GM21381 (cell line): ENCODE results near the gene OR5M8.

Source experiments
- ATAC-seq: cut with Tn5 transposase; IDR thresholded peaks from one replicate; pipeline ENCODE4 v1.9.1; 2021; ENCODE audit warnings: mild to moderate bottlenecking, moderate library complexity; ENCODE audit not compliant: unreplicated experiment

The OR5M8 gene

DNA sequence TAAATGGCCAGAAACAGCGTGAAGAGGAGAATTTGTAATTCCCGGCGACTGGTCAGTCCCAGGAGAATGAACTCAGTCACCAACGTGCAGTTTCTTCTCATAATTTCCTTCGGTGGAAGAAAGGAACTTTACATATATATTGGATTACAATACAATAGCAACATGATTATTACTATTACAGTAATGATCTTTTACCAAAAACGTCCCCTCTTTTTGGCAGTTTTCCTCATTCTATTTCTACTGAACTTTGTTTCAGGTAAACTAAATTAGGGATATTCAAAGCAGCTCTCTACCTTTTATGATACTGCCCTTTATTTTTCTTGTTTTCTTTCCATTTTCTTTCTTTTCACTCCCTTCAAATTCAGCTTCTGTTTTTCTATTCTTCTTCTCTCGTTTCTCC lies at the start of gene OR5M8:
TSS of gene OR5M8 (minus strand) at position 101 of the 400 bp plus-strand sequence. CDS start at position 101, 0 bp downstream.
- ATAC-seq = no peak

DNA sequence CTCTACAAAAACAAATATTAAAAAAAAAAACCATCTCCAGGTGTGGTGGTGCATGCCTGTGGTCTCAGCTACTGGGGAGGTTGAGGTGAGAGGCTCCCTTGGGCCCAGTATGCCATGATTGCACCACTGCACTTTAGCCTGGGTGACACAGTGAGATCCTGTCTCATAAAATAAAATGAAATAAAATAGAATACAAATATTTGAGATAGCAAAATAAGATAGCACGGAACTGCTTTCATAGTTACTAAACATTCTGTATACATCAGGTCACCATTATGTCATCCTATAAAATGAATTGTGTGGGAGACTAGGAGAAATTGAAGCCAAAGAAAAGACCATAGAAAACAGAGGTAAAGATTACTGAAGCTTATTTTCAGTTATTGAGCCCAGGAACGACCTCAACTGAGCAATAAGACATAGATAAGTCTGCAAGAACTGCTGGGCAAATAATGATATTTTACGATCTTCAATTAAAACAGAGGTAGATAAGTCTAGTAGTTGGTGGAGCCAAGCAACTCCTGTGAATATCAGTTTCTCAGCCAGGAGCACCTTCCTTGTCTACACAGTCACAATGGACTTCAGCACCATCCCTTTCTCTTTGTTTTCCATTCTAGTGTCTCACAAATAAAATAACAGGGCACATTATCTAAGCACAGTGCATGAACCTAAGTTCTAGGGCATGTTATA lies 42.0 kb upstream of the OR5M8 start:
- ATAC-seq = no peak

DNA sequence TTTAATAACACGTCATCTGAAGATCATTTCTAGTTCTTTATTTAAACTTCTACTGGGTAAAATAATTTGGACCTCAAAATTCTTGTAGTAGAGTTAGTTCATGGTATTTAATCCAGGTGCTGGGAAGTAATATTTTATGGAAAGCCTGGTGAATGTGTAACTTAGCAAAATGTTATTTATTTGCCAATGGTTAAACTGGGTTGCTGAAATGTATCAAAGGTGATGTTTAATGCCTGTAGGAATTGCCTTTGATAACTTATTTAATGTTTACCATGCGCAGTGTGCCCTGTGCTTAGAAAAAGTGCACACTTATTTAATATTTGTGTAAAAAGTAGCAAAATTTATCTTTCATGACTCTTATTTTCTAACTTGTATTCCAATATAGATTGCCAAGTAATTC lies 40.7 kb upstream of the OR5M8 start:
- ATAC-seq = no peak

GRCh38 chr11:56522008-56522407 lies 30.8 kb upstream of the OR5M8 start:
- ATAC-seq = no peak

DNA sequence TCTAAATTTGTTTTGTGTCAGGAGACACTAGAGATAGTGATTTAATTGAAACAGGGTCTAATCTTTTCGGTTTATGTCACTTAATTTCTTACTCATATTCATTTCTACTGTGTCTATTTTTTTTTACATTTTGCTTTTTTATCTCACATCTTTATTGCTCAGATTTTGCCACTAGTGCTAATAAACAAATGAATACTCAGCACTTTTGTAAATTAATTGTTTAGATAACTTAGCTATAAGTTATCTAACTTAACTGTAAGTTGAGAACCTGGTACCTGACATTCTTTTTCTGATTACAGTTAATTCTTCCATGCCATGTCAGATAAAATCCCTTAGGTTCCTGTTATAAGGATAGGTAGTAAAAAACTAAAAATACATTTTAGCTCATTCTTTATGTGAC lies 22.1 kb upstream of the OR5M8 start:
- ATAC-seq = no peak

- no peak for ATAC-seq
Measured at GRCh38 chr11:56509439-56509838, 18.3 kb upstream of the OR5M8 start.

GRCh38 chr11:56497010-56497409 lies 5.8 kb upstream of the OR5M8 start:
- ATAC-seq = no peak

DNA sequence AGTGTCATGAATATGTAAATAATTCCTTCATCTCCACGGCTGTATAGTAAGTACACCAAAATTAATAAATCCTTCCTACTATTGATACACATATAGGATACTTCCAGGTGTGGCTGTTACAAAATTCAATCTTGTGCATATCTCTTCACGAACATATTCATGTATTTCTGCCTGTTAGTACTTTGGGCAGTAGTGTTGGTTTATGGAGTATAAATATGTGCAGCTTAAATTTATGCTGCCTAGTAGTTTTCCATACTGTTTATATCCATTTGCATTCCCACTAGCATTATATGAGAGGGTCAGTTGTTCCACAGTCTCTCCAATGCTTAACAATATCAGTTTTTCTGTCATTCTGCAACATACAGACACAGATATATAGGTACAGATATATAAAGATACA lies 3.9 kb upstream of the OR5M8 start:
- ATAC-seq = no peak

GRCh38 chr11:56486801-56487200 lies 4.4 kb downstream of the OR5M8 start:
- no peak for ATAC-seq

- ATAC-seq = no peak
Measured at GRCh38 chr11:56474729-56475235, 16.4 kb downstream of the OR5M8 start.

DNA sequence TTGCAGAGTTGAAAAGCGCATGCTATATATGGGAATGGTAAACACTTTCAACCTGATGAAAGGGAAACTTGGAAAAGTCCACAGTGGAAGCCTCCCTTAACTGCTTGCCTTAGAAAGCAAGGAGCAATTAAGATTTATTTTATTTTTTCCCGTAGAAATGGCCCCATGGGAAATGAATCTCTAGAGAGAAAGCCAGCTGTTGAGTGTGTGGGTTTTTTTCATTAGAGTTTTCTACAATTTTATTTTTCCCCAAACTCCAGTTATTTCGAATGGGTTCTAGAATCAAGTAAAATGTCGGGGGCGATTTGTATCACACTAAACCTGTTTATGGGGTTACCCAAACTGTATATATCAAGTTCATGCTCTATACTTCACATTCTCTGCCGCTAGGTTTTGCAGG lies 17.9 kb downstream of the OR5M8 start, which contains the start of gene OR5M3:
TSS of gene OR5M3 (minus strand) at position 101 of the 400 bp plus-strand sequence. CDS start 2,855 bp downstream, outside the sequence.
- no peak for ATAC-seq

GRCh38 chr11:56457076-56457475 lies 34.1 kb downstream of the OR5M8 start:
- ATAC-seq = no peak

- ATAC-seq = no peak
Measured at GRCh38 chr11:56453521-56453920, 37.6 kb downstream of the OR5M8 start.
